ENCODE measurements around the gene MADCAM1. TPM values are rescaled to one million over a fixed set of nuclear protein-coding genes. Genes with fewer than 3 reads are reported as not detected.

MADCAM1 gene
- total RNA-seq, 6 donors from 2014 or later = 0.63 to 3.1 (median 1.1) TPM; not detected in 2

GRCh38 chr19:525029-525428 is 28.7 kb downstream of the MADCAM1 start:
- DNase-seq (peak in 1 of 2 donors; percentile 77), ATAC-seq (ENCODE audit: low FRiP score in 2 of 2) (no peak)
- 67 to 82% methylated on average over 3 to 13 of the region's 18 CpGs for WGBS, 2 donors
- no peak for TF ChIP-seq EP300 (IDR thresholded peaks at IDR 0.05)
- TF ChIP-seq POLR2A (IDR thresholded peaks at IDR 0.05) = no peak
- TF ChIP-seq CTCF (IDR thresholded peaks at IDR 0.05) = no peak
- no peak for TF ChIP-seq POLR2AphosphoS5 (IDR thresholded peaks at IDR 0.05)
- Histone ChIP-seq H3K27me3 (no peaks in the 10 kb centered on the region), H3K4me3 (no peak overlapping the region), H3K27ac (no peak overlapping the region), H3K9me3 (no peaks in the 10 kb centered on the region), H3K4me1 (no peaks in the 10 kb centered on the region), H3K36me3 (peaks cover 0 to under 1% (median 0%) of the 10 kb centered on the region in 4 donors)

GRCh38 chr19:525857-526419 is 29.7 kb downstream of the MADCAM1 start:
- Histone ChIP-seq H3K36me3 (no peaks in the 10 kb centered on the region), H3K9me3 (no peaks in the 10 kb centered on the region), H3K4me3 (no peak overlapping the region), H3K27me3 (no peaks in the 10 kb centered on the region), H3K4me1 (peaks cover 4 to 7% (median 6%) of the 10 kb centered on the region in 4 donors), H3K27ac (no peak overlapping the region)
- DNase-seq (no peak), ATAC-seq (ENCODE audit: low FRiP score in 2 of 2) (no peak)
- 56 to 59% methylated on average over 13 of the region's 13 CpGs for WGBS, 2 donors
- TF ChIP-seq EP300 (IDR thresholded peaks at IDR 0.05) (no peak), CTCF (IDR thresholded peaks at IDR 0.05) (no peak), POLR2AphosphoS5 (IDR thresholded peaks at IDR 0.05) (no peak), POLR2A (IDR thresholded peaks at IDR 0.05) (no peak)

GRCh38 chr19:530134-531008 is 34.1 kb downstream of the MADCAM1 start:
- Histone ChIP-seq H3K36me3 (peaks cover 0 to 8% (median 1%) of the 10 kb centered on the region in 4 donors), H3K4me1 (peaks cover 22 to 36% (median 29%) of the 10 kb centered on the region in 4 donors), H3K27ac (peak overlapping the region; percentile 84 to 98 (median 92)), H3K9me3 (no peaks in the 10 kb centered on the region), H3K27me3 (no peaks in the 10 kb centered on the region), H3K4me3 (peak overlapping the region; percentile 73 to 100 (median 99))
- ATAC-seq (ENCODE audit: low FRiP score in 2 of 2) (no peak), DNase-seq (peak in 1 of 2 donors; percentile 74)
- TF ChIP-seq POLR2A (IDR thresholded peaks at IDR 0.05) = no peak
- no peak for TF ChIP-seq POLR2AphosphoS5 (IDR thresholded peaks at IDR 0.05)
- TF ChIP-seq EP300 (IDR thresholded peaks at IDR 0.05) = no peak
- no peak for TF ChIP-seq CTCF (IDR thresholded peaks at IDR 0.05)
- 58 to 71% methylated on average over 23 to 37 of the region's 38 CpGs for WGBS, 2 donors

- 0% methylated on average over 4 to 20 of the region's 103 CpGs for WGBS, 2 donors
- Histone ChIP-seq H3K36me3 (peaks cover 0 to 16% (median 6%) of the 10 kb centered on the region in 4 donors), H3K4me3 (peak overlapping the region; percentile 73 to 100 (median 99)), H3K27ac (peak overlapping the region; percentile 84 to 98 (median 92)), H3K4me1 (peaks cover 25 to 40% (median 32%) of the 10 kb centered on the region in 4 donors), H3K27me3 (no peaks in the 10 kb centered on the region), H3K9me3 (no peaks in the 10 kb centered on the region)
- DNase-seq = peak; percentile 74 to 98
- TF ChIP-seq POLR2AphosphoS5 (IDR thresholded peaks at IDR 0.05) (peak in 1 of 2 donors; percentile 66), EP300 (IDR thresholded peaks at IDR 0.05) (no peak), POLR2A (IDR thresholded peaks at IDR 0.05) (peak in 3 of 4 donors; percentile 30 to 85 (median 34)), CTCF (IDR thresholded peaks at IDR 0.05) (peak in 4 of 6 experiments; percentile 32 to 73 (median 53))
- peak; percentile 71 to 91 for ATAC-seq (ENCODE audit: low FRiP score in 2 of 2)
Observed at GRCh38 chr19:531009-531752, 34.9 kb downstream of the MADCAM1 start.
